GM18517 (cell line): ENCODE measurements around the gene SLC7A6.
A peak's percentile ranks its signal among the peaks of the same experiment; 100 is the strongest.

ENCODE experiments used
- ATAC-seq: cut with Tn5 transposase; IDR thresholded peaks from one replicate; pipeline ENCODE4 v1.9.1; 2021; ENCODE audit warnings: mild to moderate bottlenecking, moderate library complexity; ENCODE audit not compliant: unreplicated experiment

The SLC7A6 gene

DNA sequence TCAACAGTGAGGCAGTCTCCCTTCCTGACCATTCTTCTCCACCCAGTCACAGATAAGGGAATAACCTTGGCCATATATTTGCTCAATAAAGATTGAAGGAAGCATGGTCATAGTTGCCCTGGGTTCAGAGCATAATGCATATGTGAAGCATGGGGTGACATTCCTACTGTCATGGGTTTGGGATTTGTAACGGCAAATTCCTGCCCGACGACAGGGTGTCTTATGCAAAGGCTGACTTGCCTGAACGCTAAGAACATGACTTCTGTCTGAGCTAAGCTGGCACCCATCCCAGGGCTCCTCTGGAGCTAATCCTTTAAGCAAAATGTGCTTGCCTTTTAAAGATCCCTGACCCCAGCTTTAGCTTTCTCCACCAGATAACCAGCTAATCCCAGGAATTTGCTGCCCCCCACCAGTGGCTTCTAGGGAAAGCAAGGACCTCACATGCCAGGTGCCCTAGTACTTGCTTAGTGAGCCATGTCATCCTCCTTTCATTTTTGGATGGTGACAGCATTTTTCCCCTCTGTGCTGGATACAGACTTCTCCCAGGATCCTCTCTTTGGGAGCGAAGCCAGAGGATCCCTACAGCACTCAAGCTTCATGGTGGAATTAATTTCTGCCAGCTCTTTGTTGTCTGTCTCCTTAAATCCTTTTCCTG lies 34.7 kb downstream of the SLC7A6 start:
- no peak for ATAC-seq

DNA sequence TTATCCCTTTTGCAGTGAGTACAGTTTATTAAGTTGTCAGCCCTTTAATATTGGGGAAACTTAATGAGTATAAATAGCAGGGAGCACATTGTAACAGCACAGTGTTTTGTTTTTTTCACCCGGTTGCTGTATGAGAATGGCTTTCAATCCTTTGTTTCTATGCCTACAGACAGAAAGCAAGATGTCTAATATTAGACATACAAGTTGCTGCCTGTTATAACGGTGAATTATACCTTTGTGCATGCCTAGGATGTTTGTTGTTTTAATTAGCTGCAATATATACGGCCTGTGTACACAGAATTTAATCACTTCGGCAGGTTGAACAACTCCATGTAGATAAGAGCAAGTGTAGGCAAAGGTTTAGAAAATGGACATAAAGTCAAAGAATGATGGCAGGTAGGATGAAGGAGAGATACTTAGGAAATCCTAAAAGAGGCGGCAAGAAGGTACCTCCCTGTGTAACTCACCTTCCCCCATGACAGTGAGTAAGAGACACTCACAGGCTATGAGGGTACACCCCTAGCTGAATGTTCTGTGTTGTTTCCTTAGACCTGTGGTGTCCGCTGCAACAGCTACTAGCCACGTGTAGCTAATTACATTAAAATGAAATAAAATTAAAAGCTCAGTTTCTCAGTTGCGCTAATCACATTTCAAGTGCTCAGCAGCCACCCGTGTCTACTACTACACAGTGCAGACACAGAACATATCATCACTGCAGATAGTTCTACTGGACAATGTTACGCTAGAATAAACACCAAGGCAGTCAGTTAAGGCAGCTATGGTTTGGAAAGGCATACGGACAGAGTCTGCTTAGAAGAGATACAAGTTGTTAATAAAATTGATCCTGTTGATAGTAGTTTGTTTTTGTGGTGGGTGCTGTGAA lies 35.5 kb downstream of the SLC7A6 start:
- no peak for ATAC-seq

- ATAC-seq: no peak
Observed at GRCh38 chr16:68300734-68301459, 36.6 kb downstream of the SLC7A6 start.

- no peak for ATAC-seq
Observed at GRCh38 chr16:68306633-68307032, 42.3 kb downstream of the SLC7A6 start.

DNA sequence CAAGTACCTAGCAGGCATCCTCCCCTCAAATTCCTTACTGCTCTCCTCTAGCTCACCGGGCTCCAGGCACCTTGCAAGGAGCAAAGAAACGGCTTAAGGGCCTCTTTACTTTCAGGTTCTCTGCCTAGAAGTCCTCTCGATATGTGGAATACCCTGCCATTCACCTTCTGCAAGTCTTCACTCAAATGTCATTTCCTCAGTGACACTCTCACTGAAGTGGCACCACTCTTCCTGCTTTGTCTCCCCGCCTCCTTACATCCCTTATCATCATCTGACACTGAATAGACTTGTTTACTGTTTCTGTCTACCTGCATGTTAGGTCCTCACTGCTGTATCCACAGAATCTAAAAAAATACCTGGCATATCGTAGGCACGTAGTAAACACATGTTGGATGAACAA lies 45.5 kb downstream of the SLC7A6 start:
- ATAC-seq: no peak

GRCh38 chr16:68310437-68310773 lies 46.1 kb downstream of the SLC7A6 start:
- ATAC-seq: peak; percentile 5

GRCh38 chr16:68310774-68311511 lies 46.6 kb downstream of the SLC7A6 start, which contains the start of the genes PRMT7 and SLC7A6OS:
Gene PRMT7 (plus strand): TSS chr16:68311019. CDS start chr16:68315980, 4,961 bp downstream.
Gene SLC7A6OS (minus strand): TSS chr16:68310946. CDS start chr16:68310926, 20 bp downstream.
- peak; percentile 92 for ATAC-seq

DNA sequence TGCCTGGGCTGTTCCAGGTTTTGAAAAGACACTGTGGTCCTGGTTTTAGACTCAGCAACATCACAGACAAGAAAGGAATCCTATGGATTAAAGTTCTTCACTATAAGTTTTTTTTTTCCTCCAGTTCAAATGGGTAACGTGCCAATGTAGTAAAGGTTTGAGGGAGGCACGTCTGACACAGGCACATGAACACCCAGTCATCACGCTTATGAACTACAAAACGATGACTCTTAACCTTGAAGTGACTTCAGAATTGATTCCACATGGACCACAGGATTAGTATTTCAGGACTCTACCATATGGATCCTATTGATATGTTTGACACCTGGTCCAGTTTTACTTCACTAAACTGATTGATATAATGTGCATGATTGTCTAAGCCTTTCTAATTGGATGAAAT lies 48.8 kb downstream of the SLC7A6 start:
- ATAC-seq: no peak

DNA sequence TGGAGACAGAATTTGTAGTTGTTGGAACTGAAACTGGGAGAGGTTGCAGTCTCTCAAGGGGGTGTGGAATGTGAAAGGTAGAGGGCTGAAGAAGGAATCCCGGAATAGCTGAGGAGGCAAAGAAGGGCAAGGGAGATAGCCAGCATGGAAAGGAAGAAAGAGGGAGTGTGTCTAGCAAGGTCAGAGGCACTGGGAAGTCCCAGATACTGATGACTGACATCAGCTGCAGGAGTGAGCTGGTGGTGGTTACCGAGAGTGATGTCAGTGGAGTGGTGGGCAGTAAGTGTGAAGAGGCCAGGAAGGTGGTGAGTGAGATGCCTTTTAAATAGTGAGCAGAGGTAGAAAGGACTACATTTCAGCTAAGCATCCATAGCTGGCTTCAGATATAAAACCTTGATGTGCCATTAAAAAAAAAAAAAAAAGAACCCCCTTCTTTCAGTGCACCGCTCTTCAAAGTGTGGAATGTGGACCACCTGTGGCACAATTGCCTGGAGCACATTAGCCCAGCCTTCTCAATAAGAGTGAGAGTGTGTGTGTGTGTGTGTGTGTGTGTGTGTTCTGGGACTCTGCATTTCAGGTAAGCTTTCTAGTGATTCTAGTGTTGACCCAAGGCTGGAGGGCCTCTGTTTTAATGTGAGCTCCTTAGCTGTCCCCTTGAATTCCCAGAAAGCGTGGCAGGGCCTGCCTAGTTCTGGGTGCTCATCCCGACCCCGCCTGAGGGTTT lies 55.0 kb downstream of the SLC7A6 start:
- no peak for ATAC-seq

DNA sequence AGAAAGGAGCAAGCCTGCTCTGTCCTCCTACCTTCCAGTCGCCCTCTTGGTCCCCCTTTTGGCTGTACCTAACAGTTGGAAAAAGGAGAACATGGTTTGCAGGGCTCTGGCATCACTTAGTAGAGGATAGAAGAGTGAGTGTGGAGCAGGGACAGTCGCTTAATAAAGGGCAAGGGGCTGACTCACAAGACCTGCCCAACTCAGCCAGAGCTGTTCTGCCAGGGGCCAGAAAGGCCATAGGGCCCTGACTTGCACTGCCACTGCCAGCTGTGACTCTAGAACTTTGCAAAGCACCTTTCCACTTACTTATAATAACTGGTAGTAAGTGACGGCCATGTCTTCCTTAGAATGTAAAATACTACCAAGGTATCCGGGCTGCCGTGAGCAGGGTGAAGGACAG lies 60.0 kb downstream of the SLC7A6 start:
- ATAC-seq: no peak

GRCh38 chr16:68324780-68325357 lies 60.5 kb downstream of the SLC7A6 start:
- no peak for ATAC-seq

DNA sequence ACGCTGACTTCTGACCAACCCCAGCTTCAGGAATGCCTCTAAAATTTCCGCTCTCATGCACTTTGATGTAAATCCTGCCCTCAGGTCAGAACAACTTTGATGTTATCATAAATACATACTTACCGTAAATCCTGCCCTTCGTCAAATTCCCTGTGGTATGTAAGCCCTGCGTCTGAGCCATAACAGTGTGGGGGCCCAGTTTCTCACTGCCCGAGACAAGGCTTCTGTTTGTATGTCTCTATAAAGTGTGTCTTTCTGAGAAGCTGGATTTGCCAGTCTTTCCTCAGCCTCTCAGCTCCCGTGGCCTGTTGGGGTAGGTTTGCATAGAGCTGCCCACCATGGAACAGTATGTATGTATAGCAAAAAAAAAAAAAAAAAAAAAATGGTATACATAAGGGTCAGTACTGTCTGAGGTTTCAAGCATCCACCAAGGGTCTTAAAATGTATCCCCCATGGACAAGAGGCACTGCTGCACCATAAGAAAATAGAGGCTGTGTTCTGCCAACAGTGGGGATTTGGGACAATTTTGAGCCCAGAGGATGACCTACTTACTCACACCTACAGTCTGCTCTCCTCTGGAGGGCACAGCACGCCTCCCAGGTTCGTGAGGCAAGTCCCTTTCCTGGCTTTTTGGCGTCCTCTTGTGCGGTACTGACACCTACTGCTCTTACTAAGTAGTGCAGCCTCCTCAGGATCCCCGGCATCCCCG lies 64.0 kb downstream of the SLC7A6 start:
- peak; percentile 65 for ATAC-seq

GRCh38 chr16:68328860-68329390 lies 64.6 kb downstream of the SLC7A6 start:
- no peak for ATAC-seq

- no peak for ATAC-seq
Observed at GRCh38 chr16:68331879-68332410, 67.6 kb downstream of the SLC7A6 start.

- no peak for ATAC-seq
Observed at GRCh38 chr16:68332411-68333121, 68.2 kb downstream of the SLC7A6 start.

- ATAC-seq: no peak
Observed at GRCh38 chr16:68335175-68335574, 70.8 kb downstream of the SLC7A6 start.

DNA sequence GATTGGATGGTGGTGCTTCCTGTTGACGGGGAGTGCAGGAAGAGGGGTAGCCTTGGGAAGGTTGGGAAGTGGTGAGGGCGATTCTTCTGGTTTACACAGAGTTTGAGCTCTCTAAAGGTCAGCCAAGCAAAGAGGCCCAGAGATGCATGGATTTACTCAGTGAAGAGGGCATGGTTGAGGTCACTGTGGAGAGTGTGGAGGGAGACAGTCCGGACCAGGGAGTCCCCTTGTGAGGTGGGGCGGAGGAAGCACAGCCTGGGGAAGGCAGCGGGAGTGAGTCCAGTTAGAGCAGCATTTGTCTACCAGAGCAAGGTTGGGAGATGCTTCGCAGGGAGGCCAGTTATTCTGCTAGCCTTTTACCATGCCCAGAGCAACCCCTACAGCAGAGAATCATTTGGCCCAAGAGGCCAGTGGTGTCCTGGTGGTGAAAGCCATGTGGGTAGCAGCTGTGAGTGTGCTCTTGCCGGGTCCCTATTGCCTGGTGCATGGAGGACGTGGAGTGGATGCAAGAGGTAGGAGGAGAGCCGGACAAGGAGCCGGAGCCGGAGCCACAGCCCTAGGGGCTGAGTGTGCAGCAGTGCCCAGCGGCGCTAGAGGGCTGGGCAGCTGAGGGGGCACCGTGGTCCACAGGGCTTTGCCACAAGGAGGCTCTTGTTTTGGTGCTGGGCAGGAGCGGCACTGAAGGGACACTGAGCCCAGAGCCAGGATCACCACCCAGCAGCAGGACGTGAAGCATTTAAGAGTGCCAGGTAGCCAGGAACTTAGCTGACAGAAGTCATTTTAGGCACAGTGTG lies 74.2 kb downstream of the SLC7A6 start:
- no peak for ATAC-seq
